Stimulated activated CD8-positive, alpha-beta memory T cell treated with anti-CD3 and anti-CD28 coated beads, Interleukin-4, amount 100 ng/mL, for 1 hour (primary cell): ENCODE data around the gene NSD1.
"Not testable (repeated sequence)": the region's sequence is repeated elsewhere in the genome, so short reads cannot be mapped to it uniquely, and the experiment has no call there.

ENCODE experiments used
- DNase-seq, 2 donors: peaks; one replicate each; pipeline ENCODE4 v3.0.0-alpha.2; 2020; ENCODE audit warnings: low read depth in 2 of 2, low spot score in 1 of 2

The NSD1 gene

GRCh38 chr5:177222269-177222668 lies 88.7 kb downstream of the NSD1 start:
- DNase-seq = no peak

GRCh38 chr5:177225798-177226197 lies 92.2 kb downstream of the NSD1 start:
- no peak for DNase-seq

GRCh38 chr5:177226860-177227259 lies 93.3 kb downstream of the NSD1 start:
- DNase-seq = no peak

- no peak for DNase-seq
These were observed 95.2 kb downstream of the NSD1 start for GRCh38 chr5:177228751-177229150.

- no peak for DNase-seq
These were observed 97.1 kb downstream of the NSD1 start for GRCh38 chr5:177230660-177231059.

- no peak for DNase-seq
These were observed 98.1 kb downstream of the NSD1 start for GRCh38 chr5:177231479-177232250.

- no peak for DNase-seq
These were observed 98.8 kb downstream of the NSD1 start for GRCh38 chr5:177232358-177232757.

GRCh38 chr5:177232761-177233160 lies 99.2 kb downstream of the NSD1 start:
- DNase-seq = no peak

- no peak for DNase-seq
These were observed 99.6 kb downstream of the NSD1 start for GRCh38 chr5:177233206-177233605.

- no peak for DNase-seq
These were observed 100.2 kb downstream of the NSD1 start for GRCh38 chr5:177233802-177234201.

- DNase-seq = no peak
These were observed 101.3 kb downstream of the NSD1 start for GRCh38 chr5:177234841-177235240.

- DNase-seq = no peak
These were observed 108.2 kb downstream of the NSD1 start for GRCh38 chr5:177241768-177242167.

- no peak for DNase-seq
These were observed 108.7 kb downstream of the NSD1 start for GRCh38 chr5:177242304-177242703.

GRCh38 chr5:177249761-177250537 lies 116.4 kb downstream of the NSD1 start:
- DNase-seq = no peak

GRCh38 chr5:177253252-177253651 lies 119.7 kb downstream of the NSD1 start:
- no peak for DNase-seq

GRCh38 chr5:177256296-177256695 lies 122.7 kb downstream of the NSD1 start:
- DNase-seq = no peak

GRCh38 chr5:177258711-177259110 lies 125.1 kb downstream of the NSD1 start:
- DNase-seq = not testable (repeated sequence)

- DNase-seq = no peak
These were observed 127.4 kb downstream of the NSD1 start for GRCh38 chr5:177260961-177261360.

GRCh38 chr5:177261510-177261909 lies 127.9 kb downstream of the NSD1 start:
- no peak for DNase-seq

GRCh38 chr5:177264178-177264577 lies 130.6 kb downstream of the NSD1 start:
- DNase-seq = no peak

GRCh38 chr5:177265395-177265794 lies 131.8 kb downstream of the NSD1 start:
- DNase-seq = no peak

- no peak for DNase-seq
These were observed 135.8 kb downstream of the NSD1 start for GRCh38 chr5:177269232-177269895.
